Osteoblast (primary cell): Measurements from ENCODE around the gene SLC25A11. TPM values are rescaled to one million over a fixed set of nuclear protein-coding genes. Genes with fewer than 3 reads are reported as not detected.

Experiments
- DNase-seq: peaks from one replicate; pipeline ENCODE4 v3.0.0; 2011; ENCODE audit warnings: low spot score, mixed read lengths; ENCODE audit not compliant: insufficient read length; ENCODE audit errors: missing footprints
- H2AFZ ChIP-seq: 2 replicates; pipeline ENCODE4 v1.6.0; 2011; ENCODE audit warnings: mild to moderate bottlenecking, low read length
- H3K27ac ChIP-seq: 2 replicates; pipeline ENCODE4 v1.5.1; 2011; ENCODE audit warnings: mild to moderate bottlenecking, low read depth, low read length, moderate library complexity
- H3K27me3 ChIP-seq: 2 replicates; pipeline ENCODE4 v1.6.0; 2012; ENCODE audit warnings: mild to moderate bottlenecking, control low read depth, inconsistent platforms, low read length, moderate library complexity; ENCODE audit not compliant: insufficient read depth
- H3K36me3 ChIP-seq: 2 replicates; pipeline ENCODE4 v1.5.1; 2011; ENCODE audit warnings: mild to moderate bottlenecking, low read length, control low read depth, moderate library complexity; ENCODE audit not compliant: insufficient read depth
- H3K4me1 ChIP-seq: 2 replicates; pipeline ENCODE4 v1.5.1; 2011; ENCODE audit warnings: mild to moderate bottlenecking, low read length, control low read depth, moderate library complexity; ENCODE audit not compliant: insufficient read depth
- H3K4me2 ChIP-seq: 2 replicates; pipeline ENCODE4 v1.6.0; 2011; ENCODE audit warnings: mild to moderate bottlenecking, low read length; ENCODE audit not compliant: insufficient read depth
- H3K4me3 ChIP-seq: fragments of 200-600 bp; sonication (generic); 3 replicates; pipeline ENCODE4 v1.5.1; 2012; ENCODE audit warnings: mild to moderate bottlenecking, low read length, inconsistent platforms; ENCODE audit not compliant: insufficient read depth
- H3K79me2 ChIP-seq: 2 replicates; pipeline ENCODE4 v1.6.0; 2012; ENCODE audit warnings: mild to moderate bottlenecking, low read length, control low read depth, inconsistent platforms; ENCODE audit not compliant: insufficient read depth
- H3K9me3 ChIP-seq: 2 replicates; pipeline ENCODE4 v1.5.1; 2011; ENCODE audit warnings: low read depth, low read length, control low read depth
- H4K20me1 ChIP-seq: 2 replicates; pipeline ENCODE4 v1.6.0; 2012; ENCODE audit warnings: mild to moderate bottlenecking, low read length, control low read depth; ENCODE audit not compliant: insufficient read depth
- CTCF ChIP-seq: IDR thresholded peaks from 2 replicates; pipeline ENCODE4 v1.5.1; 2011; ENCODE audit warnings: mild to moderate bottlenecking, low read depth, low read length, moderate library complexity; ENCODE audit errors: extremely low read depth
- total RNA-seq: library from RNA; depleted of rRNA; stranded (reverse); fragments of >200 nt; gene quantifications from 2 replicates; pipeline ENCODE4 v1.2.3, GENCODE V29; 2012

Gene SLC25A11
- total RNA-seq, 1 donor = 47.4 TPM

DNA sequence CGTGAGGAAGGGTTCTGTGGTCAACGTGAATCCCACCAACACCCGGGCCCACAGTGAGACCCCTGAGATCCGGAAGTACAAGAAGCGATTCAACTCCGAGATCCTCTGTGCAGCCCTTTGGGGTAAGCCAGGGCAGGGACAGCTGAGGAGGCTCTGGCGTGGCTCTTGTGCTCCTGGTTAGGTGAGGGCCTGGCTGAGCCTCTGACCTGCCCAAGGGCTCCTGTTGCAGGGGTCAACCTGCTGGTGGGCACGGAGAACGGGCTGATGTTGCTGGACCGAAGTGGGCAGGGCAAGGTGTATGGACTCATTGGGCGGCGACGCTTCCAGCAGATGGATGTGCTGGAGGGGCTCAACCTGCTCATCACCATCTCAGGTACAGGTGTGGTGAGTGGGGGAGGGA, 44.7 kb downstream of the SLC25A11 start:
- H2AFZ ChIP-seq = no peak overlapping the region
- no peaks in the 10 kb centered on the region for H3K79me2 ChIP-seq
- H3K9me3 ChIP-seq = no peaks in the 10 kb centered on the region
- peaks cover 10% of the 10 kb centered on the region for H3K4me1 ChIP-seq
- H3K4me2 ChIP-seq = no peak overlapping the region
- peaks cover 5% of the 10 kb centered on the region for H4K20me1 ChIP-seq
- H3K36me3 ChIP-seq = peaks cover 50% of the 10 kb centered on the region
- no peak for DNase-seq
- no peak for TF ChIP-seq CTCF
- no peak overlapping the region for H3K27ac ChIP-seq
- H3K4me3 ChIP-seq = no peak overlapping the region
- H3K27me3 ChIP-seq = no peaks in the 10 kb centered on the region

GRCh38 chr17:4893721-4894560, 45.9 kb downstream of the SLC25A11 start:
- no peak overlapping the region for H3K4me3 ChIP-seq
- DNase-seq = peak; percentile 58
- H3K27me3 ChIP-seq = no peaks in the 10 kb centered on the region
- H3K4me2 ChIP-seq = no peak overlapping the region
- no peak for TF ChIP-seq CTCF
- H3K9me3 ChIP-seq = no peaks in the 10 kb centered on the region
- peaks cover 1% of the 10 kb centered on the region for H3K4me1 ChIP-seq
- H3K36me3 ChIP-seq = peaks cover 50% of the 10 kb centered on the region
- H2AFZ ChIP-seq = no peak overlapping the region
- H3K79me2 ChIP-seq = no peaks in the 10 kb centered on the region
- H4K20me1 ChIP-seq = peaks cover 5% of the 10 kb centered on the region
- no peak overlapping the region for H3K27ac ChIP-seq

GRCh38 chr17:4893272-4893671, 46.6 kb downstream of the SLC25A11 start:
- no peaks in the 10 kb centered on the region for H3K4me1 ChIP-seq
- DNase-seq = peak; percentile 71
- no peak overlapping the region for H2AFZ ChIP-seq
- no peak for TF ChIP-seq CTCF
- H3K36me3 ChIP-seq = peaks cover 52% of the 10 kb centered on the region
- no peaks in the 10 kb centered on the region for H3K79me2 ChIP-seq
- no peak overlapping the region for H3K4me2 ChIP-seq
- peaks cover 5% of the 10 kb centered on the region for H4K20me1 ChIP-seq
- H3K4me3 ChIP-seq = no peak overlapping the region
- no peaks in the 10 kb centered on the region for H3K27me3 ChIP-seq
- H3K9me3 ChIP-seq = no peaks in the 10 kb centered on the region
- H3K27ac ChIP-seq = no peak overlapping the region

DNA sequence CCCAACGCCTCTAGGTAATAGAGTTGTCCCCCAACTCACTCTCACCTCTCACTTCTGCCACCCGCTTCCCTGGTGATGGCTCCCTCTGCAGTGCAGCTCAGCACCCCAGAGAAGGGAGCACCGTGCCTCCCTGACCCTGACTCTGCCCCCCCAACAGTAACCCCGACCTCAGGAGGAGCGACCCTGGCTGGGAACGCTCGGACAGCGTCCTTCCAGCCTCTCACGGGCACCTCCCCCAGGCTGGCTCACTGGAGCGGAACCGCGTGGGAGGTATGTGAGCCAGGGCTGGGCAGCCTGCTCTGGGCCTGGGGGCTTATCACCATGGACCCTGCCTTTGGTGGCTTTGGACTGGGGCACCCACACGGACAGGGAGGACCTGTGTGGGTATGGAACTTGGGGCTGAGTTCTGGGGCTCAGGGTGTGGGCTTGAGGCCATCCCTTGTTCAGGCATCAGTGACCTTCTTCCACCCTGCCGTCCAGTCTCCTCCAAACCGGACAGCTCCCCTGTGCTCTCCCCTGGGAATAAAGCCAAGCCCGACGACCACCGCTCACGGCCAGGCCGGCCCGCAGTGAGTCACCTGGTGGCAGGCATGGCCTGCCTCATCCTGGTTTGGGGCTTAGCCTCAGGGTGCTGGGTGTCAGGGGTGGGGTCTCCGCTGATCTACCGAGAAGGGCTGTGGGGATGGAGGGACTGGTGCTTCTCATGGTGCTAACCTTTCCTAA, 47.2 kb downstream of the SLC25A11 start:
- no peak for TF ChIP-seq CTCF
- Histone ChIP-seq H3K9me3 (no peaks in the 10 kb centered on the region), H3K27ac (no peak overlapping the region), H3K4me2 (no peak overlapping the region), H3K36me3 (peaks cover 57% of the 10 kb centered on the region), H3K4me3 (no peak overlapping the region), H4K20me1 (peaks cover 5% of the 10 kb centered on the region), H3K4me1 (no peaks in the 10 kb centered on the region), H2AFZ (no peak overlapping the region), H3K27me3 (no peaks in the 10 kb centered on the region), H3K79me2 (no peaks in the 10 kb centered on the region)
- DNase-seq = peak; percentile 75
